Caki2 (cell line): ENCODE data around the gene CCDC74A. TPM values are rescaled to one million over a fixed set of nuclear protein-coding genes. Genes with fewer than 3 reads are reported as not detected.
"Not testable (repeated sequence)": the region's sequence is repeated elsewhere in the genome, so short reads cannot be mapped to it uniquely, and the experiment has no call there.

ENCODE experiments used
- DNase-seq: peaks from one replicate; pipeline ENCODE4 v3.0.0-alpha.2; 2015; ENCODE audit warnings: low read depth
- in situ Hi-C: cut with HindIII; loops from 2 replicates; pipeline ENCODE4 v1.10.0; 2016; ENCODE audit warnings: low sequenced_read_pairs, low pct_unique_long_range_greater_than_20kb, mixed read lengths
- total RNA-seq: library from RNA; depleted of rRNA; stranded (reverse); fragments of >200 nt; shearing (Covaris generic); gene quantifications from 2 replicates; pipeline ENCODE4 v1.2.3, GENCODE V29; 2014; ENCODE audit warnings: low replicate concordance; rRNA removed

Gene CCDC74A
- total RNA-seq = 57.2 and 58.7 TPM in 2 replicates

DNA sequence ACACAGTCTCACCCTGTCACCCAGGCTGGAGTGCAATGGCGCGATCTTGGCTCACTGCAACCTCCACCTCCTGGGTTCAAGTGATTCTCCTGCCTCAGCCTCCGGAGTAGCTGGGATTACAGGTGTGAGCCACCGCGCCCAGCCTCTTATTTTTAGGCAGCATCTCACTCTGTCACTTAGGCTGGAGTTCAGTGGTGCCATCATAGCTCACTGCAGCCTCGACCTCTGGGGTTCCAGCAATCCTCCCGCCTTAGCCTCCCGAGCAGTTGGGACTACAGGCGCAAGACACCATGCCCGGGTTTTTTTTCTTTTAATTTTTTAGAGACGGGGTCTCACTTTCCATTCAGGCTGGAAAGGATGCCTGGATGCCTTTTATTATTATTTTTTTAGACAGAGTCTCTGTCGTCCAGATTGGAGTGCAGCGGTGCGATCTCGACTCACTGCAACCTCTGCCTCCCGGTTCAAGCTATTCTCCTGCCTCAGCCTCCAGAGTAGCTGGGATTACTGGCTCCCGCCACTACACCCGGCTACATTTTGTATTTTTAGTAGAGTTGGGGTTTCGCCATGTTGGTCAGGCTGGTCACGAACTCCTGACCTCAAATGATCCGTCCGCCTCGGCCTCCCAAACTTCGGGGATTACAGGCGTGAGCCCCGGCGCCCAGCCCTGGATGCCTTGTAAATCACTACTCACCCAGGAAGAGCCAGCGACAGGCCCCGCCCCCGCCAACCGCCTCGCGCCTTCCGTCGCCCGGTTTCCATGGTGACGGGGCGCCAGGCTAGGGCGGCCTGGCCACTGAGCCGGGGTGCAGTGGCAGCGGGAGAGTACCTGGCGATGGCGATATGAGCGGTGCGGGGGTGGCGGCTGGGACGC is at the start of gene CCDC74A:
Gene CCDC74A (plus strand): TSS at position 758 of the 871 bp plus-strand sequence. CDS start 83 bp downstream, at position 841.
- in situ Hi-C loops = not testable (repeated sequence)
- peak; percentile 68 for DNase-seq

DNA sequence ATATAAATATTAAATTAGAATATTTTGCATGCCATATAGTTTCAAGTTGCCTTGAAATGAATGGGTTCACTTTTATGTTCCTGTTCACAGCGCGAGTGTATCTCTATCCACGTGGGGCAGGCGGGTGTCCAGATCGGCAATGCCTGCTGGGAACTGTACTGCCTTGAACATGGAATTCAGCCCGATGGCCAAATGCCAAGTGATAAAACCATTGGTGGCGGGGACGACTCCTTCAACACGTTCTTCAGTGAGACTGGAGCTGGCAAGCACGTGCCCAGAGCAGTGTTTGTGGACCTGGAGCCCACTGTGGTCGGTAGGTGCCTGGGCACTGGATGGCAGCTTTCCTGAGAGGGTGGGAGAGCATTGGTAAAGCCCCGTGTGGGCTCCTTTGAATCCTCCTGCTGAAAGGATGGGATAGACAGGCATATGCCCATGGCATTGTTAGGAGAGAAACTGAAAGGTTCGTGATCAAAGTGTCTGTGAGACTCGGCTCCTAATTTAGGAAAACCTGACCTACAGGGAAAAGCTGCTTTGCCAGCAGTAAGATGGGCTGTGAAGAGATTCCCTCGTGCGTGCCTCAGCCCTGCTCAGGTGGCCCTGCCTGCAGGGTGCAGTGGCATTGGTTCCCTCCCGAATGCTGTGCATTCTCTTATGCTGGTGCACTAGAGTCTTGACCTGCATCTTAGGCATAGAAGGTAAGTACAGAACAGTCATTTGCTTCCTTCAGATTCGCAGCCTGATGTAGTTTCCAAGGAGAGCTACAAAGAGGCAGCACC is 49.4 kb upstream of the CCDC74A start:
- in situ Hi-C loops = not testable (repeated sequence)

DNA sequence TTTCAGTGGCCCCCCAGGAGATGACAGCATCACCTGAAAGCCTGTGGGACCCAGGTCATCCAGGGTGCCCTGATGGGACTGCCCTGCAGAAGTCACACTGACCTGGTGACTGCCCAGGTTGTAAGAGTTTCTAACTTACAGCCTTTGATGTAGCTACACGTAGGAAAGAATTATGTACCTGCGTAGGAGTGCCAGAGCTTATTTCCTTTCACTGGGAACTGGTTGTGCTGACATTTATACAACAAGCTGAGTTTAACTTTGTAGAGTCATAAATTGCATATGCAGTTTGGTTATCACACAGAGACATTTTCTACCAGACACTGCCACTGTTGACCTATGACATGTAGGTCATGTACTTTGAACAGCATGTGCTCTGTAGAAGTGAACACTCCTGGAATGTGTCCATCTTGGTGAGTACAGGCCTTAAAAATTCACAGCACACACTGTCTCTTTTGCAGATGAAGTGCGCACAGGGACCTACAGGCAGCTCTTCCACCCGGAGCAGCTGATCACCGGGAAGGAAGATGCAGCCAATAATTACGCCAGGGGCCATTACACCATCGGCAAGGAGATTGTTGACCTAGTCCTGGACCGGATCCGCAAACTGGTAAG is 48.7 kb upstream of the CCDC74A start:
- in situ Hi-C loops, DNase-seq: not testable (repeated sequence)

More for the DNA sequence above, 49.4 kb upstream of the CCDC74A start:
- not testable (repeated sequence) for DNase-seq

DNA sequence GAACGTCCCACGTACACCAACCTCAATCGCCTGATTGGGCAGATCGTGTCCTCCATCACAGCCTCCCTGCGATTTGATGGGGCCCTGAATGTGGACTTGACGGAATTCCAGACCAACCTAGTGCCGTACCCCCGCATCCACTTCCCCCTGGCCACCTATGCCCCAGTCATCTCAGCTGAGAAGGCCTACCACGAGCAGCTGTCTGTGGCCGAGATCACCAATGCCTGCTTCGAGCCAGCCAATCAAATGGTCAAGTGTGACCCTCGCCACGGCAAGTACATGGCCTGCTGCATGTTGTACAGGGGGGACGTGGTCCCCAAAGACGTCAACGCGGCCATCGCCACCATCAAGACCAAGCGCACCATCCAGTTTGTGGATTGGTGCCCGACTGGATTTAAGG is 47.3 kb upstream of the CCDC74A start:
- in situ Hi-C loops, DNase-seq: not testable (repeated sequence)

DNA sequence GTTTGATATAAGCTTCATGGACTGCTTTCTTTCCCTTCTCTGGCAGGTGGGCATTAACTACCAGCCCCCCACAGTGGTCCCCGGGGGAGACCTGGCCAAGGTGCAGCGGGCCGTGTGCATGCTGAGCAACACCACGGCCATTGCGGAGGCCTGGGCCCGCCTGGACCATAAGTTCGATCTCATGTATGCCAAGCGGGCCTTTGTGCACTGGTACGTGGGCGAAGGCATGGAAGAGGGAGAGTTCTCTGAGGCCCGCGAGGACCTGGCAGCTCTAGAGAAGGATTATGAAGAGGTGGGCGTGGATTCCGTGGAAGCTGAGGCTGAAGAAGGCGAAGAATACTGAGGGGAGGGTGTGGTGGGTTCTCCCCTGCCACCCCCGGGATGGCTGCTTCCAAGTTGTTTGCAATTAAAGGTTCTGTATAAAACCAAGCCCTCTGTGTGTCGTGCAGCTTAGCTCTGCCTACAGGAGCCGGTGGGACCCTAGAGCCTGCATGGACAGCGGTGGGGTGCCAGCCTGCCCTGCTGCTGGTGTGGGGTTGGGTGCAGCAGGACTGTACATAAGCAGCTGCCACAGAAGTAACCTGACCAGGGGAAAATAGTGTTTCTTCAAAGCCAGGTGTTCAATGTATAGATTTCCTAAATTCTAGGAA is 45.1 kb upstream of the CCDC74A start:
- in situ Hi-C loops, DNase-seq: not testable (repeated sequence)

DNA sequence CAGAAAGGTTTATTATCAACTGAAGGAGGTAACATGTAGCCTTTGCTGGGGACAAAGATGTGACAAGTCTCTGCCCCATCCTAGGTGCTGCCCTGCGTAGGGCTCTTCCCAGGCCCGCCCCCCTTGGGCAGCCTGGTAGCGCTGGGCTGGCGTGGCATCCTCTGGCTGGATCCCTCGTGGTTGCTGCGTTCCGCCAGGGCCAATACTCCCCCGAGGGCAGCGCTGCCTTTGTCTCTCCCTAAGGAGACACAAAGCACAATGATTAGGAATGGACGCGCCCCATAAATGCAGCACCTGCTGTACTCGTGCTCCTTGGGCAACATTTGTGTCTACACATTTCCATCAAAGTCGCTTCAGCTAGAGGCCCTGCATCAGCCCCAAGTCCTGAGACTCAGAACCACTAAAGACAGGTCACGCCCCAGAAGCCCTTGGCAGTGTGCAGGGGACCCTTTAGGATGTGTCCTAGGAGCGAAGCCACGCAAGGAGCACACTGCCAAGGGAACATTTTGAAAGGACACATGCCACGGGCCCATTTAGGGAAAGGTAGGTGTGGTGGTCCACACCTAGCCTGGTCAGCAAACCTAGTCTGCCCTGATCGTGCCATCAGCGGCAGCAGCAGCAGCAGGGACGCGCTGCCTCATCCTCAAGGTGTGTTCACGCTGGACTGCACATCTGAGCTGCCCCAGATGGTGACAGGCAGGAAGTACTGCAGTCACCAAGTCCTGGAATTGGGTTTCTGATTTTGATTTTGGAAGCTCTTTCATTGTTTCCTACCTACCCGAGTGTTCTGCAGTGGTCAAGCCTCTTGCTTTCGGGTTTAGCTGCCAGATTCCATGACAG is 43.5 kb upstream of the CCDC74A start:
- in situ Hi-C loops, DNase-seq: not testable (repeated sequence)

DNA sequence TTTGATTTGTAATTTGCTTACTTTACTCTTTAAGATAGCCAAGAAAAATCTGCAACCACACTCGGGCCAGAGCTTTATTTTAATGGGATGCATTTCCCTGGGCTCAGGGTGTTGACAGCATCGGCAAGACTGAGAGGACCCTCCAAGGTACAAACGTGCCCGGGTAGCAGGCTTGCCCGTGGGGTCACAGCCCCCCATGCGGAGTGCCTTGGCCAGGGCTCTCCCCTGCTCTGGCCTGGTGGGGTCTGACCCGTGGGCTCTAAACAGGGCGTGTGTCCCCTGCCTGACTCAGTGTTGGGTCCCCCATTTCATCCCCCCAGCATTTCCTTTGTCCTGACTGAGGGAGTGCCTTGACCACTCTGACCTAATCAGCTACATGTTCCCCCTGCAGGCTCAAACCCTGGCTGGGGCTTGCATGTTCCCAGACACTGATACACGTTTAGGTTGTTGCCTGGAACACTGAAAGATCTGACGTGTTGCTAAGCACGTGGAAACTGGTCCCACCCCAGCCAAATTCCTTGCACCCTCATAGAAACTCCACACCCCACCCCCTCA is 42.7 kb upstream of the CCDC74A start:
- DNase-seq, in situ Hi-C loops: not testable (repeated sequence)

DNA sequence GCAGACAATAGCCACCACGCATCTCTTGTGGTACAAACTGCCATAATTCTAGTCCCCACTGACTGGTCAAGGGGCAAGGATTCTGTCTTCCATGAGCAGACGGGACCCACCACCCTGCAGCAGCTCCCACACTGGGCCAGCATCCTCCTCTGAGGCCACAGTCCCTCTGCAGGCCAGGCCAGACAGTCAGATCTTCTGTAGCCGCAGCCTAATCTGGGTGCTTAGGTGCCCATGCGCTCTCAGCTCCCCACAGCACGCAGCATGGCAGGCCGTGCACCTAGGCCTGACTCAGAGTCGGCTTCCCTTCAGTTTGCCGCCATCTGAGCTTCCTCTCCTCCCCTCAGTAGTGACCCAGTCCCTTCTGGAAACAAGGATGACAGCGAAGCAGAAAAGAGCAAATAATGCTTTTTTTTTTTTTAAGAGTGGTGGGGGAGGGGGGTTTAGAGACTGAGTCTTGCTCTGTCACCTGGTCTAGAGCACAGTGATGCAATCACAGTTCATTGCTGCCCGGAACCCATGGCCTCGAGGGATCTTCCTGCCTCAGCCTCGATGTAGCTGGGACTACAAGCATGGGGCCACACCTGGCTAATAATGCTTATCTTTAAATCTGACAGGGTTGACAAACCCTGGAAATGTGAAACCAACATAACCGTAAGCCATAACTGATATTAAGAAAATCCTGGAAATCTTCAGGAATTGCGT is 41.3 kb upstream of the CCDC74A start:
- in situ Hi-C loops, DNase-seq: not testable (repeated sequence)

DNA sequence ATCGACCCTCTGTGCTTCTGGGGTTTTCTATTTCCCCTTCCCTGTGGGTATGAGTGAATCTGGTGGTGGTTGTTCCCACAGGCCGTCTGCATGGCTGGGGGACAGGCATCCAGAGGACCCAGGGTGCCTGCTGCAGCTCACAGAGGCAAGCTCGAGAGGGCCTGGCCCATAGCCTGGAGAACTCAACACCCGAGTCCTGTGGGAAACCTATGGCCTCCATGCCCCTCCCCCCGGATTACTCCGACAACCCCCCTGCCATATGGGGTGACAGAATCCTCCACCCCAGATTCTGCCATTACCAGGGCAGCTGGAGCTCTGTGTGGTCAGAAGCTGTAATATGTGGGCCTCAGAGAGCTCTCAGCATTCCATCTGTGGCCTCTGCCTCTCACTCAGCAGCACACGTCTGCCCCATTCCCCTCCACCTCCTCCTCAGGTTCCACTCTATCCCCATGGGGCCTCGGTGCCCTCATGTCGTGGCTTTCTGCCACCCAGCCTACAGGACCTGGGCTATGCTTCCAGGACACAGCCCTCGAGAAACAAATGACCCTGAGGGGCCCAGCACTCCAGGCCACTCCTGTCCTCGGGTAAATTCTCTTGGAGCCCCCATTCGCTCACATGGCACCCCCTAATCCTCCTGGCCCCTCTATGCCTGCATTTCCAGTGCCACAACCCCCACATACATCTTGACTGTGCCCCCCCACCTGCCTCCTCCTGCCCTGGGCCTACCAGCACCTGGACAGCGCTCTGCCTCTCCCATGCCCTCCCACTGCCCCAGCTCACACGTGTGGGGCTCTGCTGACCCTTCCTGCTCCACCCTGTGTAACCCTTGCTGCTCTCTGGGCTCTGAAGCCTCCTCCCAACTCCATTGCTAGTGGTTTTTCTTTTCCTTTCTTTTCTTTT is 39.1 kb upstream of the CCDC74A start:
- in situ Hi-C loops = no loop called here
- no peak for DNase-seq

DNA sequence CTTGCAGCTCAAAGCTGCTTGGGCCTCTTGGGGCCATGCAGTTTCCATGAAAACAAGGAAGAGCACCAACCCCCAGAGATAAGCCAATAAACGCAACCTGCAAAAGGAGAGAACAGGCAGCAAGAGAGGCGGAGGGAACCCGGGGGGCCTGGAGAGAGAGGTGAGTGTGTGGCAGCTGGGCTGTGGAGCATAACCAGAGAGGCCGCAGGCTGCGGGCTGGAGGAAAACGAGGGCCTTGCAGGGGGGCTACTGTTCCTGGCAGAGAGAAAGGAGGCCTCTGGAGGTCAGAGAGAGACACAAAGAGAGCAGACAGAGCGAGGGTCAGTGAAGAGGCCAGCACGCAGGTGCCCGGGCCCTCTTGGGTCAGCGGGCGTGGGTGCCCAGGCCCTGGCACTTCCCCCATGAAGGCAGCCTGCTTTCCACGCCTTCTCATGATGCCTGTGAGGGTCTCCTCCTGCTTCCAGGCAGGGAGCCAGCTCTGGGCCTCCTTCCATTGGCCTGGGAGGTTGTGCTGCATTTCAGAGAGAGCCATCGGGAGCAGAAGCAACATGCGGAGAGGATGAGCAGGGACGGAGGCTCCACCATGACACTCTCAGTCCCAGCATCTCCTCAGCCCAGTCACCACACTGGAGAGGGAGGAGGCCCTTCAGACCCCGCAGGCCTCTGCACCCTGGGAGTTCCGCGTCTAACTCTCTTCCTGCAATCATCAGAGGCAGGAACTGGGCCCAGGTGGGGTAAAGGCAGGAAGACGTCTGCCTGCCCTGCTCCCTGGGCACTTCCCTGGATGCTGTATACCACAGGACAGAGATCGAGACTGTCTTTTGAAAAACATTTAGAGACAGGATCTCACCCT is 36.8 kb upstream of the CCDC74A start:
- DNase-seq, in situ Hi-C loops: not testable (repeated sequence)

DNA sequence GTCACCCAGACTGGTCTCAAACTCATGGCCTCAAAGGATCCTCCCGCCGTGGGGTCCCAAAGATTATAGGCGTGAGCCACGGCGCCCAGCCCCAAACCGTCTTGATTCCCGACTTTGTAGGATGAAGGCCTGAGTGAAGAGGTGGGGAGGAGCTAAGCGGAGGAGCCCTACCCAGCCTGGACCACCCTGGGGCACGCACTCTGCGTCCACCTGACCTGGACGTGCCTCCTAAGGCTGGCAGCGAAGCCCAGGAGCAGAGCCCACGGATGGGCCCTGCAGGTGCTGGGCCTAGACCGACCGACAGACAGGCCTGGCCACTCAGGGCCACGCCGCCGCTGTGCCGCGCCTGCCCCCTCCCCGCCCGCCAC is 36.2 kb upstream of the CCDC74A start:
- in situ Hi-C loops, DNase-seq: not testable (repeated sequence)

DNA sequence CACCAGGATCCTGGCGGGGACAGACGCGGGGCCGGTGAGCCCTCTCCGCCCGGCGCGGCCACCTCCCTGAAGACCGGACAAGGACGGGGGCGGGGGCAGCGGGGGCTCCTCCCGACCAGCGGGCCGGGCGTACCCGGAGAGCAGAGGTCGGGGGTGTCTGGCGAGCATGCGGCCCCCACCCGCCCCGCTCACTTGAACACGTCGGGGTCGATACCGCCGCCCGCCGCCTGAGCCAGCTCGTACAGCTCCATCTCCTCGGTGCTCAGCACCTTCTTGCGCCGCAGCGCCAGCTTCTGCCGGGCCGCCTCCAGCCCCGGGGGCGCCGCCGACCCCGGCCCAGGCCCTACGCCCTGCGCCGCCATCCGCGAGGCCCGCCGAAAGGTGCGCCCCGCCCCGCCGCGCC is 35.7 kb upstream of the CCDC74A start, which contains the start of gene MZT2A:
Gene MZT2A (minus strand): TSS at position 383 of the 403 bp plus-strand sequence. CDS start 21 bp downstream, at position 362.
- DNase-seq, in situ Hi-C loops: not testable (repeated sequence)

DNA sequence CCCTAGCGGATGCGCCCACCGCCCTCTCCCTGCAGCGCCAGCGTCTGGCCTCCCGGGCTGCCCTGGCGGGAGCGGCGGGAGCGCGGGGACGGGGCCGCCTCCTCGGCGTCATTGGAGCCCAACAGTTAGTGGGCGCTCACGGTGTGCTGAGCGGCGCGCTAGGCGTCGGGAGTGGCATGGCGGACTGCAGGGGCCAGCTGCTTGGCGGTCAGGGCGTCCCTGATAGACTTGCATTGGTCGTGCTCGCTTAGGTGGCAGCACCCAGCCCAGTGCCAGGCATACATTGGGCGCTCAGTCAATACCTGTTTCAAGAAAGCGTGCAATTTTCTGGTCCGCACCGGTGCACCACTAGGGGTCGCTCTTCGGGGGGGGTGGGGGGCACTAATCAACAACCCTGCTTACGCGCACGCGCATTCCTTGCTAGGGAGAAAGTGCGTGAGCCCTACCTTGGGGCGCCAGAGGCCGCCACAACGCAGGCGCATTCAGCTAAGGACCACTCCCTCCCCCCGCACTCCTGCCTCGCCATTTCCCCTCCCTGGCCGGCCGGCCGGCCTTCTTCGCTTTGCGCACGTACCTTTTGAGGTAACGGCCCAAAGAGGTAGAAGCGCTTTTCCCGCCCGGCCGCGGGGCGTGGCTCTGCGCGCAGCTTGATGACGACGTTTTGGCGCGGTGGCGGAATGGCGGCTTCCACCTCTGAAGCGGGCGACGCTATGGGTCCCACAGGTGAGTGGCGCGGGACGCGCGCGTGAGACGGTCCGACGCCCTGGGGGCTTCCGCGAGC is 35.1 kb upstream of the CCDC74A start:
- in situ Hi-C loops = no loop called here
- peak; percentile 98 for DNase-seq
